Raji (cell line): ENCODE data around the gene MPHOSPH9.

Experiments used
- POLR2A ChIP-seq: IDR thresholded peaks from 2 replicates; pipeline ENCODE4 v1.6.1; 2011; ENCODE audit warnings: low read depth, low read length, control low read depth; ENCODE audit not compliant: insufficient read depth

Gene MPHOSPH9

GRCh38 chr12:123131291-123131832, 101.6 kb downstream of the MPHOSPH9 start:
- no peak for TF ChIP-seq POLR2A

GRCh38 chr12:123129621-123130020, 103.3 kb downstream of the MPHOSPH9 start:
- no peak for TF ChIP-seq POLR2A

GRCh38 chr12:123127182-123127495, 105.8 kb downstream of the MPHOSPH9 start:
- TF ChIP-seq POLR2A: no peak

GRCh38 chr12:123126294-123127181, 106.4 kb downstream of the MPHOSPH9 start:
- TF ChIP-seq POLR2A: no peak

GRCh38 chr12:123122626-123123025, 110.3 kb downstream of the MPHOSPH9 start:
- TF ChIP-seq POLR2A: no peak

DNA sequence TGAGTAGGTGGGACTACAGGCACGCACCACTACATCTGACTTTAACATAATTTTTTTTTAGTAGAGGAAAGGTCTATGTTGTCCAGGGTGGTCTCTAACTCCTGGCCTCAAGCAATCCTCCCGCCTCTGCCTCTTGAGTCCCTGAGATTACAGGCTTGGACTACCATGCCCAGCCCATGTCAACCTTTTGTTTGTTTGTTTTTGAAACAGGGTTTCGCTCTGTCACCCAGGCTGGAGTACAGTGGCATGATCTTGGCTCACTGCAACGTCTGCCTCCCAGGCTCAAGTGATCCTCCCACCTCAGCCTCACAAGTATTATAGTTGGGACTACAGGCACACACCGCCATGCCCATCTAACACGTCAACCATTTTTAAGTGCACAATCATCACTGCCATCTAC, 111.3 kb downstream of the MPHOSPH9 start:
- no peak for TF ChIP-seq POLR2A

DNA sequence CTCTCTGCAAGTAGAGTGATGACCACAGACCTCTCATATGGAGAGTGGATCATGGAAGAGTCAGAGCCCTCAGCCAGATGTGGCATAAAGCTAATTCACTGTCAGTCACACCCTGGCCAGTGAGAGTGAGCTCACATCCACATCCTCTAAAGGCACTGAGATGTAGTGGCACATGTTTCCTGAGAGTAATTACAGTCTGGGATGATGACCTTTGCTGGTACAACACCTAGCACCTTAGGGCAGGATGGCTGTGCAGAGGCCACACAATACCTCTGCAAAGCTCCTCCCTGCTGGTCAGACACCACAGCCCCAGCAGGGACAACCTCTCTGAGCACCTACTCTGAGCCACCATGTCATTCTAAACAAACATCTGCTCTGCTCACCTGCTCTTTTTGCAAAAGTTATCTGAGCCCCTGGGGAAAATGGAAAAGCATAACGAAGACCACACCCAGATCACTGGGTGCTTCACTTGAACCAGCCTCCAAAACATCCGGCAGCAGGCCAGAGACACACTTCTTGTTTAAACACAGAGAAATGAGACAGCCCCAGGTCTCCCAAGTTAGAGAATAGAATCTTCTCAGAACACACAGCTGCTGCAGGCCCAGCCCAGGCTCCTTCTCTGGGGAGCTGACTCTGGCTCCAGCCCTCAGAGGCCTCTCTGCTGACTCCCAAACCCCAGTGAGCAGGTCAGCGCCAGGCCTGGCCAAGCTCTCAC, 112.3 kb downstream of the MPHOSPH9 start:
- no peak for TF ChIP-seq POLR2A

DNA sequence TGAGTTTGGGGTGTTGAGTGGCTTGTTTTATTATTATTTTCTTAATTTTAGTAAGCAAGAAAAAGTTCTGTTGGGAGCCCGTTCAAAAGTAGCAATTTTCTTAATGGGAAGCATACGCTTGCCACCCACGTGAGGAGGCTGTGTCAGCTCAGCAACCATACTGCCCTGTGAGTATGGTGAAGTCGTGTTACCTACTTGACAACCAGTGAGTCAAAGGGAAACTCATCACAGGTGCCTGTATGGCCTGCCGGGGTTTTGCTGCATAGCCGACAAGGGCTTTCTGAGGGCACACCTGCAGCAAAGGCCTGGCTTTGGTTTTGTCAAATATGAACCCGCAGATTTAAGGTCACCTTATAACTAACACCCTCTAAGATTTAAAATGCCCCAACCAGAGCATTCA, 113.1 kb downstream of the MPHOSPH9 start:
- no peak for TF ChIP-seq POLR2A

DNA sequence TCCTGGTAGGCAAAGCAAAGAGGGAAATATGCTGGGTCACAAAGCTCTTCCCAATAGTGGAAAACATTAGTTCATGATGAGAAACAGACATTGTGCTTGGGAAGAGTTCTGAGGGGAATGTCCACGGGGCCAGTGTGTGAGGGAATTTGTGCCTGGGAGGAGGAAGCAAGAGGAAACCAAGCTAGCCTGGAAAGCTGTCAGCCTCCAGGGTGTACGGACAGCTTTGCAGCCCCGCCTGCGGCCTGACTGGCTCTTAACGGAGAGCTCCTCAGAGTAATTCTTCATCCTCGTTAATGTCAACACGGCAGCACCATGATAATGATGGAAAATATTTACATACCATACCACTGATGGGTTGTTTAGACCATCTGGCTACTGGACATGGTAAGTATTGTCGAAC, 114.4 kb downstream of the MPHOSPH9 start:
- no peak for TF ChIP-seq POLR2A

DNA sequence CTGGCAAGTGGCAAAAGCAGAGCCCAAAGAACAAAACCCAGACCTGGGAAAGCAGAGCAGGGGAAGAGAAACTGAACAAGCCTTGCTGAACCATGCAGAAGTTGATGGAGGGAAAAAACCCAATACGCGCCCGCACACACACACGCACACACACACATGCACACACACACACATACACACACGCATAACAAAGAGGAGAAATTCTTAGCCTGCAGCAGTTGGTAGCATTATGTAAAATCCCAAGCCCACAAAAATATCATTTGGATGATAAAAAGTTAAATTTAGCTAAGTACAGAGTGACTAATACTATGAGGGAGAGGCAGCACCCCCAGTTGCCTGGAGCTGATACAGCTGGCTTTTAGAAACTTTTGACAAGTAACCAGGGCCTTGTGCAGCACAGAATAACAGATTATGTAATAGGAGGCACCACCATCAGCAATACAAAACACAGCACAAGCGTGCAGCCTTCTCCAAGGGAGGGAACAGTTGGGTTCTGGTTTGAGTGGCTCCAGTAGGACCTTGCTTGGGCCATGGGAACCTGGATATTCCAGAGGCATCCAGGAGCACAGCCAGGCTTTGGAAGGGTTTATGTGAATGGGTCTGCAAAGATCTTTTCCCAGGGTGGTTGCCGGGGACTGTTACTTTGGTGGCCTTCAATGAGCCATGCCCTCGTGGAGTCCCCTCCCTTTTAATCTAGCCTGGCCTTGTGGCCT, 117.4 kb downstream of the MPHOSPH9 start:
- no peak for TF ChIP-seq POLR2A

- TF ChIP-seq POLR2A: no peak
Measured at GRCh38 chr12:123114304-123115083, 118.4 kb downstream of the MPHOSPH9 start.

- no peak for TF ChIP-seq POLR2A
Measured at GRCh38 chr12:123113026-123113425, 119.9 kb downstream of the MPHOSPH9 start.

GRCh38 chr12:123111498-123112165, 121.3 kb downstream of the MPHOSPH9 start:
- no peak for TF ChIP-seq POLR2A

GRCh38 chr12:123109319-123109772, 123.6 kb downstream of the MPHOSPH9 start:
- no peak for TF ChIP-seq POLR2A

DNA sequence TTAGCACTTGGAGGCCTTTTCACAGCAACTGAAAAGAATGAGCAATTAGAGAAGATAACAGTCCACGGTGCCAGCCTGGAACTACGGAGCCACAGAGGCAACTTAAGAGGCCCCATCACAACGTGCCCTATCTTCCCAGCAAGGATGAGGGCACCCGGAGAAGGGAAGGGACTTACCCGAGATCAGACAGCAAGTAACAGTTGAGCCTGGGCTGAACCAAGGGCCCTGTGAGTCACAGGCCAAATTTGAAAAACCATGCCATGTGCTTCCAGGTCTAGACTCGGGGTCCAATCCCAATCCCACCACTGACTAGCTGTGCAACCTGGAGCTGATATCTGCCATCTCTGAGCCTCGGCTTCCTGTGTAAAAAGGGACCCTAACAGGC, 124.3 kb downstream of the MPHOSPH9 start:
- no peak for TF ChIP-seq POLR2A
